AML-193 (cell line): ENCODE data around the gene TREM2.
"Not testable (repeated sequence)": the region's sequence is repeated elsewhere in the genome, so short reads cannot be mapped to it uniquely, and the experiment has no call there.

ENCODE experiments used
- DNase-seq, 2 experiments: peaks; one replicate each; lab custom pipeline; 2025; lab: John Stamatoyannopoulos, UW

The TREM2 gene

GRCh38 chr6:41153992-41154625 is 8.8 kb downstream of the TREM2 start, which contains the start of gene TREML1:
TSS of gene TREML1 (minus strand) at chr6:41154347. CDS start at chr6:41154288, 59 bp downstream.
- no peak for DNase-seq

GRCh38 chr6:41153451-41153850 is 9.5 kb downstream of the TREM2 start:
- DNase-seq, result no peak

GRCh38 chr6:41150671-41151070 is 12.2 kb downstream of the TREM2 start:
- DNase-seq, result no peak

- no peak for DNase-seq
Measured at GRCh38 chr6:41147917-41148316, 15.0 kb downstream of the TREM2 start.

- DNase-seq, result no peak
Measured at GRCh38 chr6:41136911-41137310, 26.0 kb downstream of the TREM2 start.

GRCh38 chr6:41135062-41135832 is 27.7 kb downstream of the TREM2 start:
- no peak for DNase-seq

GRCh38 chr6:41132254-41132653 is 30.7 kb downstream of the TREM2 start:
- DNase-seq, result no peak

- DNase-seq, result no peak
Measured at GRCh38 chr6:41125282-41125681, 37.6 kb downstream of the TREM2 start.

- no peak for DNase-seq
Measured at GRCh38 chr6:41122918-41123317, 40.0 kb downstream of the TREM2 start.

- DNase-seq, result no peak
Measured at GRCh38 chr6:41122373-41122772, 40.5 kb downstream of the TREM2 start.

GRCh38 chr6:41120058-41120457 is 42.9 kb downstream of the TREM2 start:
- DNase-seq, result no peak

- DNase-seq, result no peak
Measured at GRCh38 chr6:41119508-41119907, 43.4 kb downstream of the TREM2 start.

- not testable (repeated sequence) for DNase-seq
Measured at GRCh38 chr6:41115027-41115426, 47.9 kb downstream of the TREM2 start.

GRCh38 chr6:41111017-41111416 is 51.9 kb downstream of the TREM2 start:
- DNase-seq, result no peak
